GM12878 (cell line): ENCODE data around the gene EXOC4. TPM values are rescaled to one million over a fixed set of nuclear protein-coding genes. Genes with fewer than 3 reads are reported as not detected.

Experiments
- ATAC-seq: fragments of 200-7000 bp; cut with Tn5 transposase; 3 replicates; pipeline ENCODE4 v1.9.1; 2020; ENCODE audit warnings: mild to moderate bottlenecking, moderate library complexity
- BruUV-seq: library from RNA; stranded (reverse); fragments of 400-500 nt; replicated peaks from 2 replicates; lab custom pipeline; 2021; lab: Mats Ljungman, UMichigan
- CTCF ChIA-PET: fragments of 300-600 bp; sonication (Branson Sonifier 250); formaldehyde crosslinking; extraction: SDS; loops from one replicate; lab custom pipeline; 2021; ENCODE audit warnings: inconsistent platforms; lab: Yijun Ruan, JAX
- POLR2A ChIA-PET: fragments of 350-600 bp; formaldehyde crosslinking; extraction: SDS; loops from one replicate; lab custom pipeline; 2021; ENCODE audit warnings: inconsistent platforms; lab: Charles Lee
- RAD21 ChIA-PET: fragments of 300-600 bp; sonication (Branson Sonifier 250); formaldehyde crosslinking; loops from one replicate; lab custom pipeline; 2023; ENCODE audit warnings: antibody characterized with exemption; ENCODE audit not compliant: unreplicated experiment; lab: Charles Lee
- SMC1A ChIA-PET: fragments of 300-600 bp; sonication (Branson Sonifier 250); formaldehyde crosslinking; loops from one replicate; lab custom pipeline; 2023; ENCODE audit not compliant: unreplicated experiment, uncharacterized antibody; lab: Charles Lee
- DNase-seq: peaks from one replicate; pipeline ENCODE4 v3.0.0-alpha.2; 2011; ENCODE audit warnings: low read depth, low spot score
- FAIRE-seq: peaks from 3 replicates; lab custom pipeline; 2011; peaks lifted over from hg19 to GRCh38; lab: Jason Lieb, UNC
- H2AFZ ChIP-seq: 2 replicates; pipeline ENCODE4 v1.6.0; 2011; ENCODE audit warnings: low read depth, low read length, control low read depth; ENCODE audit not compliant: control insufficient read depth
- H3K27ac ChIP-seq: 2 replicates; pipeline ENCODE4 v1.5.1; 2011; ENCODE audit warnings: control low read depth; ENCODE audit not compliant: control insufficient read depth, insufficient read depth
- H3K27me3 ChIP-seq, 2 experiments: replicated peaks in 1 of 2; 2 replicates each; pipeline versions ENCODE4 v1.6.0 to v1.6.1; 2011; ENCODE audit warnings: low read length in 1 of 2; ENCODE audit not compliant: control insufficient read depth in 2 of 2, insufficient read depth in 2 of 2
- H3K36me3 ChIP-seq, 2 experiments: 2 replicates each; pipeline ENCODE4 v1.5.1; 2011; ENCODE audit warnings: low read length in 1 of 2; ENCODE audit not compliant: control insufficient read depth in 2 of 2, insufficient read depth in 2 of 2
- H3K4me1 ChIP-seq: 2 replicates; pipeline ENCODE4 v1.6.1; 2011; ENCODE audit warnings: mild to moderate bottlenecking, low read length, moderate library complexity, mixed read lengths; ENCODE audit not compliant: control insufficient read depth, insufficient read depth
- H3K4me2 ChIP-seq: 2 replicates; pipeline ENCODE4 v1.6.0; 2011; ENCODE audit warnings: control low read depth; ENCODE audit not compliant: control insufficient read depth, insufficient read depth
- H3K4me3 ChIP-seq: fragments of 200-600 bp; sonication (generic); 2 replicates; pipeline ENCODE4 v1.5.1; 2016
- H3K79me2 ChIP-seq: 2 replicates; pipeline ENCODE4 v1.6.0; 2011; ENCODE audit warnings: low read length; ENCODE audit not compliant: control insufficient read depth, insufficient read depth
- H3K9ac ChIP-seq: 2 replicates; pipeline ENCODE4 v1.8.0; 2011; ENCODE audit warnings: low read length, control low read depth, mixed read lengths; ENCODE audit not compliant: control insufficient read depth, insufficient read depth
- H3K9me3 ChIP-seq: replicated peaks from 3 replicates; pipeline ENCODE4 v1.5.1; 2011; ENCODE audit warnings: mild to moderate bottlenecking, low read length; ENCODE audit not compliant: control insufficient read depth, insufficient read depth
- H4K20me1 ChIP-seq: 2 replicates; pipeline ENCODE4 v1.6.0; 2011; ENCODE audit not compliant: control insufficient read depth, insufficient read depth
- ATF7 ChIP-seq: fragments of 450-650 bp; IDR thresholded peaks from 2 replicates; pipeline ENCODE4 v1.6.1; 2016; ENCODE audit warnings: low read depth, mild to moderate bottlenecking
- CREM ChIP-seq: IDR thresholded peaks from 2 replicates; pipeline ENCODE4 v1.6.1; 2014; ENCODE audit warnings: antibody characterized with exemption, low read depth
- ESRRA ChIP-seq: IDR thresholded peaks from 2 replicates; pipeline ENCODE4 v1.6.1; 2012; ENCODE audit warnings: mild to moderate bottlenecking, low read length, improper control_type of control experiment
- GATAD2B ChIP-seq: fragments of 450-650 bp; conservative IDR thresholded peaks from 2 replicates; pipeline ENCODE4 v1.6.1; 2017; ENCODE audit warnings: low read depth, mild to moderate bottlenecking, moderate library complexity
- JUNB ChIP-seq: IDR thresholded peaks from 2 replicates; pipeline ENCODE4 v1.6.1; 2016; ENCODE audit warnings: antibody characterized with exemption, mild to moderate bottlenecking
- LARP7 ChIP-seq: fragments of 450-650 bp; IDR thresholded peaks from 2 replicates; pipeline ENCODE4 v1.6.1; 2017; ENCODE audit warnings: mild to moderate bottlenecking
- NBN ChIP-seq: fragments of 450-650 bp; IDR thresholded peaks from 2 replicates; pipeline ENCODE4 v1.6.1; 2016
- SP1 ChIP-seq: IDR thresholded peaks from one replicate; pipeline ENCODE4 v1.6.1; 2011; ENCODE audit warnings: low read depth, low read length
- SUZ12 ChIP-seq: fragments of 200-600 bp; sonication (generic); IDR thresholded peaks from one replicate; pipeline ENCODE4 v1.6.1; 2018; ENCODE audit warnings: antibody characterized with exemption, mild to moderate bottlenecking; ENCODE audit not compliant: unreplicated experiment
- ZNF217 ChIP-seq: fragments of 450-650 bp; IDR thresholded peaks from 2 replicates; pipeline ENCODE4 v1.6.1; 2017; ENCODE audit warnings: antibody characterized with exemption, mild to moderate bottlenecking
- ZNF274 ChIP-seq: IDR thresholded peaks from one replicate; pipeline ENCODE4 v1.8.0; 2011; ENCODE audit not compliant: insufficient read length, insufficient read depth
- WGBS: methylation state at CpG from one replicate; pipeline ENCODE4 v1.1.6; 2016; ENCODE audit warnings: low lambda C conversion rate; ENCODE audit not compliant: insufficient replicate concordance, insufficient coverage; ENCODE audit errors: missing lambda C conversion rate; 5-methylcytosine and 5-hydroxymethylcytosine counted together
- in situ Hi-C: fragments of 300-500 bp; cut with MboI; formaldehyde crosslinking; loops from 9 replicates; pipeline ENCODE4 v1.14.3; 2018; ENCODE audit warnings: mixed read lengths
- intact Hi-C: fragments of 100-400 bp; cut with micrococcal nuclease; formaldehyde crosslinking; loops from one replicate; pipeline ENCODE4 v1.14.2; 2022; ENCODE audit not compliant: unreplicated experiment
- polyA plus RNA-seq, 11 experiments: library from polyadenylated mRNA; depleted of rRNA in 4 of 11; unstranded in 6 of 11; stranded (reverse) in 5 of 11; fragments of >200 nt; fragmentation: Nextera tagmentation in 4 of 11; fragmentation: Illumina TruSeq in 1 of 11; extraction: Ambion mirVana in 4 of 11; extraction: Trizol in 1 of 11; gene quantifications; 1 replicate in 1 of 11; 2 replicates in 10 of 11; pipeline versions ENCODE4 v1.2.1 to v1.2.3, GENCODE V29; 2011 to 2016; ENCODE audit warnings: inconsistent platforms in 2 of 11, missing spikeins in 2 of 11, low read depth in 1 of 11
- total RNA-seq, 4 experiments: library from RNA; depleted of rRNA in 3 of 4; stranded (reverse); fragments of >200 nt in 3 of 4; fragmentation: Illumina TruSeq in 1 of 4; extraction: Trizol in 1 of 4; gene quantifications; 2 replicates each; pipeline versions ENCODE4 v1.2.1 to v1.2.3, GENCODE V29; 2013 to 2021
- TF ChIP-seq, protein P1 (sequence below): fragments of 450-650 bp; formaldehyde crosslinking; IDR thresholded peaks from 2 replicates; pipeline ENCODE4 v1.4.0; 2020; ENCODE audit warnings: mild to moderate bottlenecking, moderate library complexity
- TF ChIP-seq, protein P2 (sequence below): IDR thresholded peaks from 2 replicates; pipeline ENCODE4 v1.6.1; 2011; ENCODE audit warnings: mild to moderate bottlenecking, low read depth, low read length, moderate library complexity; ENCODE audit not compliant: insufficient replicate concordance
- TF ChIP-seq, protein P3 (sequence below): fragments of 450-650 bp; IDR thresholded peaks from 2 replicates; pipeline ENCODE4 v1.6.1; 2017; ENCODE audit warnings: mild to moderate bottlenecking, low read depth, inconsistent platforms; ENCODE audit not compliant: poor library complexity, severe bottlenecking

The EXOC4 gene
- total and polyA plus RNA-seq, 10 of the 15 experiments (the other 5 are each of a cell fraction or from before 2014, with no cell fraction given): 13.2 to 44.5 (median 29.6) TPM

DNA sequence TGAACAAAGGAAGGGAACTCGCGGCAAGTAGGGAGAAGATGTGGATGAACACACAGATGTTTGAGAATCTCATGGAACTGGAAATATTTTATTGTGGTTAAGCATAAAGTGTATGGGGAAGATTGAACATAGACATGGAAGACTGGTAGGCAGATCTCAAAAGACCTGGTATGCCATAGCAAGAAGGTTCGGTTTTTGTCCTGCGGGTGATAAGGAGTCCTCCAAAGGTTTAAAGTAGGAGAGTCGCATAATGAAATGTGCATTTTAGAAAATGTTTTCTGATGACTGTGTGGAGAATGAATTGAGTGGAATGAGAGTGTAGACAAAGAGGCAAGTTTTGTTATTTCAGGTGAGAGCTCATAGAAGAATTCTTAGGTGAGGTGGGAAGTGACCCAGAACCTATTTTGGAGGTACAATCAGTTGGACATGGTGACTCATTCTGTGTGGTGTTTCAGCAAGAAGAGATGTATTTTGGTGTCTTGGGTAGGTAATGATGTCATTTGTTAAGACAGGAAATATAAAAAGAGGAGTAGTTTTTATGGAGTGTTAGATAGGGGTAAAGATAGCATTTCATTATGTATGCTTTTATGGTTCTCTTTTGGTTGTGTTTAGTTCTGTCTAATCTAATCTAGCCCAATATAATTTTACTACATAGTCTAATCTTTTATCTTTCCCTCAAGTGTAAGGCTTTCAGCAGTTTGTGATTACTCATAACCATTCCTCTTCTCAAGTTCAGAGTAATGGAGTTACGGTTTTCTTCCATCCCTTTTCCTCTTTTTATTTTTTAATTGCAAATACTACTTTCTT lies 239.2 kb downstream of the EXOC4 start:
- RAD21 ChIA-PET: no interaction called here
- Histone ChIP-seq H3K27me3 (no peaks in the 10 kb centered on the region), H3K27ac (no peak overlapping the region), H4K20me1 (no peaks in the 10 kb centered on the region), H3K9me3 (no peaks in the 10 kb centered on the region), H3K4me1 (no peaks in the 10 kb centered on the region), H3K79me2 (no peaks in the 10 kb centered on the region), H3K4me3 (no peak overlapping the region), H3K36me3 (peaks cover 0 to 3% of the 10 kb centered on the region in 2 experiments; a peak in 1 of 4 replicates), H3K9ac (no peak overlapping the region), H2AFZ (no peak overlapping the region), H3K4me2 (no peak overlapping the region)
- no TSS peak for BruUV-seq
- intact Hi-C loops: no loop called here
- no peak for DNase-seq
- CTCF ChIA-PET: interaction anchor here (1.4 kb wide), 1 partner anchor 10 kb away, joined by 4 read pairs; no protein-coding TSS in a partner anchor
- no peak for FAIRE-seq
- TF ChIP-seq ZNF217: no peak
- no peak for TF ChIP-seq NBN
- no peak for TF ChIP-seq ESRRA
- TF ChIP-seq, protein P1, sequence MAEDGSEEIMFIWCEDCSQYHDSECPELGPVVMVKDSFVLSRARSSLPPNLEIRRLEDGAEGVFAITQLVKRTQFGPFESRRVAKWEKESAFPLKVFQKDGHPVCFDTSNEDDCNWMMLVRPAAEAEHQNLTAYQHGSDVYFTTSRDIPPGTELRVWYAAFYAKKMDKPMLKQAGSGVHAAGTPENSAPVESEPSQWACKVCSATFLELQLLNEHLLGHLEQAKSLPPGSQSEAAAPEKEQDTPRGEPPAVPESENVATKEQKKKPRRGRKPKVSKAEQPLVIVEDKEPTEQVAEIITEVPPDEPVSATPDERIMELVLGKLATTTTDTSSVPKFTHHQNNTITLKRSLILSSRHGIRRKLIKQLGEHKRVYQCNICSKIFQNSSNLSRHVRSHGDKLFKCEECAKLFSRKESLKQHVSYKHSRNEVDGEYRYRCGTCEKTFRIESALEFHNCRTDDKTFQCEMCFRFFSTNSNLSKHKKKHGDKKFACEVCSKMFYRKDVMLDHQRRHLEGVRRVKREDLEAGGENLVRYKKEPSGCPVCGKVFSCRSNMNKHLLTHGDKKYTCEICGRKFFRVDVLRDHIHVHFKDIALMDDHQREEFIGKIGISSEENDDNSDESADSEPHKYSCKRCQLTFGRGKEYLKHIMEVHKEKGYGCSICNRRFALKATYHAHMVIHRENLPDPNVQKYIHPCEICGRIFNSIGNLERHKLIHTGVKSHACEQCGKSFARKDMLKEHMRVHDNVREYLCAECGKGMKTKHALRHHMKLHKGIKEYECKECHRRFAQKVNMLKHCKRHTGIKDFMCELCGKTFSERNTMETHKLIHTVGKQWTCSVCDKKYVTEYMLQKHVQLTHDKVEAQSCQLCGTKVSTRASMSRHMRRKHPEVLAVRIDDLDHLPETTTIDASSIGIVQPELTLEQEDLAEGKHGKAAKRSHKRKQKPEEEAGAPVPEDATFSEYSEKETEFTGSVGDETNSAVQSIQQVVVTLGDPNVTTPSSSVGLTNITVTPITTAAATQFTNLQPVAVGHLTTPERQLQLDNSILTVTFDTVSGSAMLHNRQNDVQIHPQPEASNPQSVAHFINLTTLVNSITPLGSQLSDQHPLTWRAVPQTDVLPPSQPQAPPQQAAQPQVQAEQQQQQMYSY (CRISPR knock-in tag): no peak
- TF ChIP-seq SP1: no peak
- TF ChIP-seq JUNB: peak; percentile 24; the same call in 1 of the 2 replicates
- no peak for TF ChIP-seq ZNF274
- 0 out of 2 replicates have a peak, but pooled peaks have one; percentile 8 for TF ChIP-seq CREM
- TF ChIP-seq LARP7: no peak
- peak; percentile 47; the same call in 1 of the 2 replicates for TF ChIP-seq ATF7
- TF ChIP-seq SUZ12: no peak
- no peak for TF ChIP-seq GATAD2B
- TF ChIP-seq, protein P2, sequence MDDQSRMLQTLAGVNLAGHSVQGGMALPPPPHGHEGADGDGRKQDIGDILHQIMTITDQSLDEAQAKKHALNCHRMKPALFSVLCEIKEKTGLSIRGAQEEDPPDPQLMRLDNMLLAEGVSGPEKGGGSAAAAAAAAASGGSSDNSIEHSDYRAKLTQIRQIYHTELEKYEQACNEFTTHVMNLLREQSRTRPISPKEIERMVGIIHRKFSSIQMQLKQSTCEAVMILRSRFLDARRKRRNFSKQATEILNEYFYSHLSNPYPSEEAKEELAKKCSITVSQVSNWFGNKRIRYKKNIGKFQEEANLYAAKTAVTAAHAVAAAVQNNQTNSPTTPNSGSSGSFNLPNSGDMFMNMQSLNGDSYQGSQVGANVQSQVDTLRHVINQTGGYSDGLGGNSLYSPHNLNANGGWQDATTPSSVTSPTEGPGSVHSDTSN: no peak
- TF ChIP-seq, protein P3, sequence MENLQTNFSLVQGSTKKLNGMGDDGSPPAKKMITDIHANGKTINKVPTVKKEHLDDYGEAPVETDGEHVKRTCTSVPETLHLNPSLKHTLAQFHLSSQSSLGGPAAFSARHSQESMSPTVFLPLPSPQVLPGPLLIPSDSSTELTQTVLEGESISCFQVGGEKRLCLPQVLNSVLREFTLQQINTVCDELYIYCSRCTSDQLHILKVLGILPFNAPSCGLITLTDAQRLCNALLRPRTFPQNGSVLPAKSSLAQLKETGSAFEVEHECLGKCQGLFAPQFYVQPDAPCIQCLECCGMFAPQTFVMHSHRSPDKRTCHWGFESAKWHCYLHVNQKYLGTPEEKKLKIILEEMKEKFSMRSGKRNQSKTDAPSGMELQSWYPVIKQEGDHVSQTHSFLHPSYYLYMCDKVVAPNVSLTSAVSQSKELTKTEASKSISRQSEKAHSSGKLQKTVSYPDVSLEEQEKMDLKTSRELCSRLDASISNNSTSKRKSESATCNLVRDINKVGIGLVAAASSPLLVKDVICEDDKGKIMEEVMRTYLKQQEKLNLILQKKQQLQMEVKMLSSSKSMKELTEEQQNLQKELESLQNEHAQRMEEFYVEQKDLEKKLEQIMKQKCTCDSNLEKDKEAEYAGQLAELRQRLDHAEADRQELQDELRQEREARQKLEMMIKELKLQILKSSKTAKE: no peak
- ATAC-seq: no peak
- SMC1A ChIA-PET: no interaction called here
- 87% methylated on average over 6 of the region's 6 CpGs for WGBS
- in situ Hi-C loops: no loop called here
- POLR2A ChIA-PET: no interaction called here
